ES-I3 (cell line): ENCODE data around the gene TEKT4.
"Not testable (repeated sequence)": the region's sequence is repeated elsewhere in the genome, so short reads cannot be mapped to it uniquely, and the experiment has no call there.

Experiments used
- H3K36me3 ChIP-seq: 2 replicates; pipeline ENCODE4 v1.6.1; 2013; ENCODE audit warnings: mild to moderate bottlenecking, low read length, control low read depth, moderate library complexity; ENCODE audit not compliant: insufficient read depth
- H3K4me1 ChIP-seq: 2 replicates; pipeline ENCODE4 v1.6.1; 2013; ENCODE audit warnings: mild to moderate bottlenecking, control low read depth, low read length; ENCODE audit not compliant: insufficient read depth
- H3K9ac ChIP-seq: 2 replicates; pipeline ENCODE4 v1.6.1; 2013; ENCODE audit warnings: low read depth, mild to moderate bottlenecking, low read length, moderate library complexity
- H3K9me3 ChIP-seq: 2 replicates; pipeline ENCODE4 v1.6.1; 2013; ENCODE audit warnings: mild to moderate bottlenecking, low read length, moderate library complexity; ENCODE audit not compliant: control insufficient read depth, insufficient read depth

Gene TEKT4

GRCh38 chr2:94873362-94874276, 2.4 kb downstream of the TEKT4 start:
- no peaks in the 10 kb centered on the region for H3K36me3 ChIP-seq
- H3K9me3 ChIP-seq = no peaks in the 10 kb centered on the region
- no peaks in the 10 kb centered on the region for H3K4me1 ChIP-seq
- H3K9ac ChIP-seq = no peak overlapping the region; the same call in 1 of the 2 replicates

GRCh38 chr2:94874277-94874997, 3.2 kb downstream of the TEKT4 start:
- peak overlapping the region; percentile 28; the same call in 1 of the 2 replicates for H3K9ac ChIP-seq
- no peaks in the 10 kb centered on the region for H3K4me1 ChIP-seq
- no peaks in the 10 kb centered on the region for H3K9me3 ChIP-seq
- H3K36me3 ChIP-seq = no peaks in the 10 kb centered on the region

- H3K4me1 ChIP-seq = no peaks in the 10 kb centered on the region
- no peaks in the 10 kb centered on the region for H3K36me3 ChIP-seq
- H3K9ac ChIP-seq = no peak overlapping the region
- no peaks in the 10 kb centered on the region for H3K9me3 ChIP-seq
Observed at GRCh38 chr2:94875064-94875819, 4.0 kb downstream of the TEKT4 start.

GRCh38 chr2:94875820-94876522, 4.7 kb downstream of the TEKT4 start:
- no peak overlapping the region for H3K9ac ChIP-seq
- no peaks in the 10 kb centered on the region for H3K4me1 ChIP-seq
- no peaks in the 10 kb centered on the region for H3K9me3 ChIP-seq
- no peaks in the 10 kb centered on the region for H3K36me3 ChIP-seq

- no peaks in the 10 kb centered on the region for H3K9me3 ChIP-seq
Observed at GRCh38 chr2:94876523-94876863, 5.3 kb downstream of the TEKT4 start.

DNA sequence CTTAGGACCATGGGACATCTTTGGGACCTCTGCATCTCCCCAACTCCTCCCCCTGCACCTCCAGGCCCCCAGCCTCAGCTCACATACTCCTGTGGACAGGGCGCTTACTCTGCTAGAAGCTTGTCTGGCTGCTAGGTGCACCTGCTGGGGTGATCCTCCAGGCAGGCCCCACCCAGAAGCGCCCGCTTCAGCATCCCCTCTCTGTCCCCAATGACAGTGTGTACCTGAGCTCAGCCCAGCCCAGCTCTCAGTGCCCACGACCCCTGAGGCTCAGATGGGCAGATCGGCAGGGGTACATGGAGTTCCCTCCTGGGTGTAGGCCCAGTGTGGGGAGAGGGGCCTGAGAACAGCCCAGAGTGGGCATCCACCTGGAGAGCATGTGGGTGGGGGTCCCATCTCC, 5.9 kb downstream of the TEKT4 start:
- Histone ChIP-seq H3K9me3 (no peaks in the 10 kb centered on the region), H3K36me3 (no peaks in the 10 kb centered on the region), H3K4me1 (no peaks in the 10 kb centered on the region), H3K9ac (no peak overlapping the region)

More at GRCh38 chr2:94876523-94876863, 5.3 kb downstream of the TEKT4 start:
- no peaks in the 10 kb centered on the region for H3K36me3 ChIP-seq
- H3K9ac ChIP-seq = no peak overlapping the region
- no peaks in the 10 kb centered on the region for H3K4me1 ChIP-seq

DNA sequence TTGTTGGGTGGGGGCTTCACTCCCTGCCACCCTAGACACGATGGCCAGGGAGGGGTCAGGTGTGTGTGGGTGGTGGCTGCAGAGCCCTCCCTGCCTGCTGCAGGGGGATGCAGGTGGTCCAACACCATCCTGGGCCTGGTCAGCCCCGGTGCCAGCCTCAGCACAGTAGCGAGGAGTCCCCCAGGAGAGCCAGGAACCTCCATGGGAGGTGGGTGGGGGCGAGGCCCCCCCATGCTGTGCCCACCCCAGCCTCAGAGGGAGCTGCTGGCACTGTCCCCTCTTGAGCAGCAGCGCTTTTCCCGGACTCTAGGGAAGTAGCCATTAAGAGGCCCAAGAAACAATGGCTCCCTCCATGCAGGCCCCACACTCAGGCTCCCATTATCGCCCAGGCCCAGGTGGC, 7.3 kb downstream of the TEKT4 start:
- H3K9ac ChIP-seq, H3K36me3 ChIP-seq, H3K9me3 ChIP-seq, H3K4me1 ChIP-seq: not testable (repeated sequence)

DNA sequence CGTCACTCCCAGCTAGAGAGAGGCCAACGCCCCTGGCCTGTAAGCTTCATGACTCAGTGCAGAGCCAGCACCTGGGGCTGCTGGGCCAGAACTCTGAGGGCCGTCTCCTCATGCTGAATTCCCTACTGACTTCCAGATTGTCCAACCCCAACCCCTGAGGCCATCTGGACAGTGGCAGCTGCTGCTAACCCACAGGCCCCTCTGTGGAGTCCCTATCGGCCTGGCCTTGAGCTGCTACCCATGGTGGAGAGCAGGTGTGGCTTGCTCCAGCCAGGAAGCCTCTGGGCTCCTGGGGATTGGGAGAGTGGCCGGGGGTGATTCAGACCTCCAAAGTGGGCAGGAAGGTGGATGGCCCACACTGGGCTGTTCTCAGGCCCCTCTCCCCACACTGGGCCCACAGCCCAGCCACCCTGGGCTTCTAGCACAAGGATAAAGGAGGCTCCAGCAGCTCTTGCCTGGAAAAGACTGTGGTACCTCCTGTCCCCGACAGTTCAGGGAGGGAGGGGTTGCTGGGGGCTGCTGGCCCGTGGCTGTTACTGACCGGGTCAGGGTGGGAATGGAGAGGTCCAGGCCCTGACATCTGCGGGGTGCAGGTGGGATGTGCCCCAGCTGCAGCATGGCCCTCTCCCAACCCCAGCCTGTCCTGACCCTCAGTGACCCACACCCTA, 8.2 kb downstream of the TEKT4 start:
- no peak overlapping the region for H3K9ac ChIP-seq

GRCh38 chr2:94879982-94880377, 8.8 kb downstream of the TEKT4 start:
- Histone ChIP-seq H3K9me3 (no peaks in the 10 kb centered on the region), H3K4me1 (no peaks in the 10 kb centered on the region), H3K36me3 (no peaks in the 10 kb centered on the region), H3K9ac (no peak overlapping the region)

More for the DNA sequence above, 8.2 kb downstream of the TEKT4 start:
- Histone ChIP-seq H3K4me1 (no peaks in the 10 kb centered on the region), H3K36me3 (no peaks in the 10 kb centered on the region), H3K9me3 (no peaks in the 10 kb centered on the region)

DNA sequence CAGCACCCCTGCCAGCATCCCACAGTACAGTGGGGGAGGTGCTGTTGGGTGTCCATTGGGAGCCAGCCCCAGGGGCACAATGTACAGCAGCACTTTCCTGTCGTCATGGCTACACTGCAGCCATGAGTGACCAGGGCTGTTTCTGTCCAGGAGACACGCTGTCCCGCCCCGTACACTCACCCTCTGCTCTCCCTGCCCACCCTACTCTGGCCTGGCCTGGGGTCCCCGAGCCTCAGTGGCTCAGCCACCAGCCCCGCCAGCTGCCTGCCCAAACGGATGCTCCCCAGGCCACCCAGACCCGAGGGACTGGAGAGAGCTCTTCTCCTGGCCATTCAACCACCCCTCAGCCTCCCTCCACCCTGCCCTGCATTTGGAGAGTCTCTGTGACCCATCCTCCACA, 9.3 kb downstream of the TEKT4 start:
- Histone ChIP-seq H3K4me1 (no peaks in the 10 kb centered on the region), H3K9ac (no peak overlapping the region), H3K9me3 (no peaks in the 10 kb centered on the region), H3K36me3 (no peaks in the 10 kb centered on the region)

- Histone ChIP-seq H3K9me3 (no peaks in the 10 kb centered on the region), H3K36me3 (no peaks in the 10 kb centered on the region), H3K4me1 (no peaks in the 10 kb centered on the region), H3K9ac (no peak overlapping the region)
Observed at GRCh38 chr2:94881070-94881469, 9.8 kb downstream of the TEKT4 start.

DNA sequence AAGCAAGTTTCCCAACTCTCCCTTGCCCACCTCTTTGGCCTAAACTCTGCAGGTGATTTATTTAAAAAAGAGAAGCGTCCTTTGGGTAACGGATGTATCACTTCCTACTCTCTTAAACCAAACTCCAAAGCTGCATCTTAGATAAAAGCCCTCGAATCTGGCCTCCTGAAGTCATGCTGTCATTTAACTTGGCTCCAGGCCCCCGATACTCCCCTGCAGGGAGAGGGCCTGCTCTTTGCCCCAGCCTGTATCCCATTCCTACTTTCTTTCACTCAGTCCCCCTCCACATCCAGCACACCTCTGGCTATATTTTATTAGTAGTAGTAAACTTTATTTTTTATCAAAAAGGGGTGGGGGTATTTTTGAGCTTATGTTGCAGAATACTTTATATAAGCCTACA, 19.0 kb downstream of the TEKT4 start:
- Histone ChIP-seq H3K36me3 (no peaks in the 10 kb centered on the region), H3K9ac (no peak overlapping the region), H3K4me1 (peaks cover 9% of the 10 kb centered on the region; the same call in 1 of the 2 replicates), H3K9me3 (no peaks in the 10 kb centered on the region)

GRCh38 chr2:94895273-94895672, 24.0 kb downstream of the TEKT4 start:
- not testable (repeated sequence) for H3K36me3 ChIP-seq, H3K4me1 ChIP-seq, H3K9me3 ChIP-seq, H3K9ac ChIP-seq

GRCh38 chr2:94906976-94907375, 35.7 kb downstream of the TEKT4 start:
- not testable (repeated sequence) for H3K9me3 ChIP-seq, H3K9ac ChIP-seq, H3K4me1 ChIP-seq, H3K36me3 ChIP-seq
